NCI-H146 (cell line): Measurements from ENCODE around the gene HPD.
A peak's percentile ranks its signal among the peaks of the same experiment; 100 is the strongest.

Experiments
- DNase-seq: peaks from one replicate; lab custom pipeline; 2025; lab: John Stamatoyannopoulos, UW

Gene HPD

GRCh38 chr12:121810833-121811433 lies 47.7 kb downstream of the HPD start:
- no peak for DNase-seq

- DNase-seq, result no peak
Measured at GRCh38 chr12:121810234-121810817, 48.3 kb downstream of the HPD start.

- DNase-seq, result no peak
Measured at GRCh38 chr12:121809712-121810116, 48.9 kb downstream of the HPD start.

GRCh38 chr12:121808623-121809022 lies 50.0 kb downstream of the HPD start:
- no peak for DNase-seq

- no peak for DNase-seq
Measured at GRCh38 chr12:121807642-121808347, 50.9 kb downstream of the HPD start.

- DNase-seq, result no peak
Measured at GRCh38 chr12:121806546-121807423, 51.9 kb downstream of the HPD start.

- DNase-seq, result no peak
Measured at GRCh38 chr12:121806009-121806545, 52.6 kb downstream of the HPD start.

GRCh38 chr12:121805171-121806008 lies 53.3 kb downstream of the HPD start:
- no peak for DNase-seq

- peak; percentile 31 for DNase-seq
Measured at GRCh38 chr12:121804417-121805111, 54.1 kb downstream of the HPD start.

- DNase-seq, result peak; percentile 73
Measured at GRCh38 chr12:121803861-121804416, 54.7 kb downstream of the HPD start, which contains the start of gene SETD1B. Gene SETD1B, plus strand, starts transcription at chr12:121804009. Its CDS starts 729 bp downstream, at chr12:121804738.

- peak; percentile 96 for DNase-seq
Measured at GRCh38 chr12:121802843-121803698, 55.6 kb downstream of the HPD start.

- no peak for DNase-seq
Measured at GRCh38 chr12:121802485-121802842, 56.2 kb downstream of the HPD start.

GRCh38 chr12:121801595-121802484 lies 56.8 kb downstream of the HPD start:
- DNase-seq, result peak; percentile 91

- peak; percentile 79 for DNase-seq
Measured at GRCh38 chr12:121800694-121801594, 57.7 kb downstream of the HPD start.

- DNase-seq, result peak; percentile 86
Measured at GRCh38 chr12:121799842-121800693, 58.6 kb downstream of the HPD start.

GRCh38 chr12:121799156-121799841 lies 59.4 kb downstream of the HPD start:
- DNase-seq, result peak; percentile 85
